Measurements from ENCODE around the gene KCNJ10.

KCNJ10 gene

GRCh38 chr1:159955456-159955855 lies 114.5 kb downstream of the KCNJ10 start:
- no peak for DNase-seq

DNA sequence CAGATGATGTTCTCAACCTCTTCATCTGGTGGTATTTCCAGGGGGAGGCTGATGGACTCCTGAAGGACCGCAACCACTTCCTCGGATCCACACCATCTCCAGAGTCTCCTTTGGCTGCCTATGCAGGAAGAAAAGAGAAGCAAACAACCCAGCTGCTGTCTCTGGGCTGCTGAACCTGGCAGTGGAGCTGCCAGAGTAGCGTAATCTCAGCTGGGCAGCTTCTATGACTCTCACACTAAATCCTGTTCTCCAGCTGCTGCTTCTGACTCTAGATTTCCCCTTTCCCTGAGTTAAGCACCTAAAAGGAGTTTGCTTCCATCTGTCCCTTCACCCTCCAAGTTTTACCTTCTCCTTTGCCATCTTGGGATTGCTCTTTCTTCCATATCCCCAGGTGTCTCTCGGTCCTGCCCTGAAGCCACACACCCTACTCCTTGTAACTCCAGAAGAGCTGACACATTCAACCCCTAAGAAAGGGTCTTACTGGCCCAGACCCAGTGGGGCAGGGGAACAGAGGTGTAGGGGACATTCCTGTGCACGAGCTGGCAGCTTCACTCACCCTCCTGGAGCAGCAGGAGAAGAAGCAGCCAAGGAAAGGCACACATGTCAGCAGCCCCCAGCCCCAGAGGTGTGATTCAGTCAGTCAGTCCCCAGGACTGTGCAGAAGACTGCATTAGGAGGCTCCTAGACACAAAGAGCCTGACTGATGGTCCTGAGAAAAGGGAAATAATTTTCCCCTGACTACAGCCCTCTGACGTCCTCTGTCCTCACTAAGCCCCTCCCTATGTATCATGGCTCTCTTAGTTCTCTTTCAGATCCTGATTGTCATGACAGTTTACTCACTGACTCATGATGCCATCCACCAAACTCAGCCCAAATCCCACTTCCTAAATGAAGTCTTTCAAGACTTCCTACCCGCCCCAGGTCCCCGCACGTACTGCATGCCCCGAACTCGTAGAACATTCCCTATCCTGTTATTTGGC lies 116.1 kb downstream of the KCNJ10 start, which contains the start of gene SLAMF9:
TSS of gene SLAMF9 (minus strand) at position 702 of the 980 bp plus-strand sequence. CDS start at position 602, 100 bp downstream.
- DNase-seq: no peak

GRCh38 chr1:159952932-159953331 lies 117.0 kb downstream of the KCNJ10 start:
- no peak for DNase-seq

DNA sequence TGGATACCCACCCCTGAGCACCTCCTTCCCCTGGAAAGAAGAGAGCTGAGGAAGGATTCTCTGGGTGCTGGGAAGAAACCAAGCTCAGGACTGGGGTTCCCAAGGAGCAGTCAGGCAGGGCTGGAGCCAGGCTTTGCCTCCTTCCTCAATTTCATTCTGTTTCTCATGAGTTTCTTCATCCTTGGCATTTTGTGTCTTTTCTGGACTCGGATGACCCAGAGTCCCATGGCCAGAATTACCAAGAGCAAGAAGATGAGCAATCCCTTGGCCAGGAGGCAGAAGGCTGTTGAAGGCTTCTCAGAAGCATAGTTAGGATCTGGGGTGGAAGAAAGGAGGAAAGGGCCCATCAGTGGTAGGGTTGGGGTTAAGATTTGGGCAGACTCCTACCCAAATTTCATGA lies 118.4 kb downstream of the KCNJ10 start:
- no peak for DNase-seq

- DNase-seq: no peak
Observed at GRCh38 chr1:159951016-159951415, 118.9 kb downstream of the KCNJ10 start.

DNA sequence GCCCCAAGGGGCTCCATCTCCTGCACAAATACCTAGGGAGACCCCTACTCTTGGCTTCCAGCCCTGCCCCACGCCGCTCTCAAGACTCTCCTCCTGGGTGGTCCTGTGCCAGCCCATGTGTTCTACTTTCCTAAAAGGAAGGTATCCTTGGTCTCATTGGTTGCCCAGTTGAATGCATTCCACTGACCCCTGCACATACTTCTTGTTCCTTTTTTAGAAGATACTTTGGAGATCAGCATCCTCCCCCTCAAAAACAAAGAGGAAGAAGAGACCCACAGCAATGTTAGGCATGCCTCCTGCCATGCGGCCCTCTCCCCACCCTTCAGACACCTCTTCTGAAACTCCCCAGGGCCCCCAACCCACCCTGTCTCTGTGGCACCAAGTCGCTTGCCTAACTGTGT lies 120.0 kb downstream of the KCNJ10 start:
- no peak for DNase-seq

DNA sequence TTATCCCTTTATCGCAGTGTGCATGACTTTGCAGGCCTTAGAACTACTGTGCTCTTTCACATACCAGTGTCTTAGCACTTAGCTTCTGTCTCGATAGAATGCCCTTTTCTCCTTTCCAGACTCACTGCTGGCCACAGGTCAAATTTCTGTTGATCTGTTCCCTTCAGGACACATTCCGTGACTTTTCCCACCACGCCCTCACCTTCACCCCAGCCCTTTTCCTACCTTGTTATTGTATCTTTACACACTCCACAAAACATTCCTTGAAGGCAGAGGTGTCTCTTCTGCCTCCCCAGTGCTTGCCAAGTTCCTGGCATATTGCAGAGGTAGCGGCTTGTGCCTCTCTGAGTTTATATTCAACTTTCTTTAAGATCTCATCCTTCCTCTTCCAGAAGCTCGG lies 120.8 kb downstream of the KCNJ10 start:
- DNase-seq: no peak
